DOHH2 (cell line): Measurements from ENCODE around the gene LYPD6.

ENCODE experiments used
- CTCF ChIP-seq: fragments of 200-600 bp; sonication (generic); IDR thresholded peaks from one replicate; pipeline ENCODE4 v1.5.1; 2014; ENCODE audit warnings: antibody characterized with exemption, mild to moderate bottlenecking, low read depth, low read length; ENCODE audit not compliant: poor library complexity, severe bottlenecking
- EZH2phosphoT487 ChIP-seq: fragments of 200-600 bp; sonication (generic); IDR thresholded peaks from 2 replicates; pipeline ENCODE4 v1.6.1; 2017; ENCODE audit warnings: borderline replicate concordance, mild to moderate bottlenecking, antibody characterized with exemption, low read length, moderate library complexity, mixed read lengths

- TF ChIP-seq CTCF (no peak), EZH2phosphoT487 (no peak)
Observed at GRCh38 chr2:149344105-149344504, 13.7 kb downstream of the LYPD6 start.
